Keratinocyte (primary cell): ENCODE data around the gene RGMA. TPM values are rescaled to one million over a fixed set of nuclear protein-coding genes. Genes with fewer than 3 reads are reported as not detected.

Experiments
- DNase-seq: peaks from one replicate; pipeline ENCODE4 v3.0.0-alpha.2; 2011; ENCODE audit warnings: low read depth, missing footprints, low spot score
- FAIRE-seq: peaks from 2 replicates; lab custom pipeline; 2011; peaks lifted over from hg19 to GRCh38; lab: Jason Lieb, UNC
- H2AFZ ChIP-seq: 2 replicates; pipeline ENCODE4 v1.6.0; 2012; ENCODE audit warnings: low read length, control low read depth, inconsistent platforms; ENCODE audit not compliant: control insufficient read depth
- H3K27ac ChIP-seq: 2 replicates; pipeline ENCODE4 v1.5.1; 2011; ENCODE audit warnings: low read length; ENCODE audit not compliant: control insufficient read depth, insufficient read depth
- H3K27me3 ChIP-seq: 3 replicates; pipeline ENCODE4 v1.6.0; 2011; ENCODE audit warnings: low read length; ENCODE audit not compliant: control insufficient read depth, insufficient read depth; ENCODE audit errors: extremely low read depth
- H3K36me3 ChIP-seq, 2 experiments: 2 replicates in 1 of 2; 3 replicates in 1 of 2; pipeline ENCODE4 v1.5.1; 2011; ENCODE audit warnings: low read length in 2 of 2, mild to moderate bottlenecking in 1 of 2; ENCODE audit not compliant: control insufficient read depth in 2 of 2, insufficient read depth in 2 of 2; ENCODE audit errors: extremely low read depth in 1 of 2
- H3K4me1 ChIP-seq: 3 replicates; pipeline ENCODE4 v1.5.1; 2011; ENCODE audit warnings: low read length; ENCODE audit not compliant: control insufficient read depth, insufficient read depth; ENCODE audit errors: extremely low read depth
- H3K4me2 ChIP-seq: 3 replicates; pipeline ENCODE4 v1.6.0; 2011; ENCODE audit warnings: low read depth, low read length; ENCODE audit not compliant: control insufficient read depth, insufficient read depth; ENCODE audit errors: extremely low read depth
- H3K4me3 ChIP-seq, 3 experiments: fragments of 200-600 bp in 1 of 3; sonication (generic) in 1 of 3; 2 replicates in 2 of 3; 3 replicates in 1 of 3; pipeline ENCODE4 v1.5.1; 2011 to 2016; ENCODE audit warnings: low read length in 3 of 3, mild to moderate bottlenecking in 3 of 3, control low read depth in 2 of 3, inconsistent platforms in 1 of 3, low read depth in 1 of 3, mixed read lengths in 1 of 3, mixed run types in 1 of 3, moderate library complexity in 1 of 3; ENCODE audit not compliant: control insufficient read depth in 2 of 3, insufficient read depth in 2 of 3; ENCODE audit errors: extremely low read depth in 1 of 3
- H3K79me2 ChIP-seq: 2 replicates; pipeline ENCODE4 v1.6.0; 2012; ENCODE audit warnings: low read length; ENCODE audit not compliant: control insufficient read depth, insufficient read depth
- H3K9ac ChIP-seq: 3 replicates; pipeline ENCODE4 v1.6.0; 2011; ENCODE audit warnings: low read length; ENCODE audit not compliant: control insufficient read depth, insufficient read depth; ENCODE audit errors: extremely low read depth
- H3K9me1 ChIP-seq: 3 replicates; pipeline ENCODE4 v1.6.0; 2011; ENCODE audit warnings: low read length; ENCODE audit not compliant: control insufficient read depth, insufficient read depth; ENCODE audit errors: extremely low read depth
- H3K9me3 ChIP-seq: 2 replicates; pipeline ENCODE4 v1.5.1; 2012; ENCODE audit warnings: low read depth, low read length; ENCODE audit not compliant: control insufficient read depth
- H4K20me1 ChIP-seq: 3 replicates; pipeline ENCODE4 v1.6.0; 2011; ENCODE audit warnings: low read length; ENCODE audit not compliant: control insufficient read depth, insufficient read depth; ENCODE audit errors: extremely low read depth
- EZH2 ChIP-seq: IDR thresholded peaks from one replicate; pipeline ENCODE4 v1.6.1; 2012; ENCODE audit warnings: inconsistent platforms, mild to moderate bottlenecking, low read length, moderate library complexity
- dilution Hi-C: fragments of 300-500 bp; cut with MboI; formaldehyde crosslinking; loops from one replicate; pipeline ENCODE4 v1.7.0; 2020; ENCODE audit warnings: low sequenced_read_pairs; ENCODE audit not compliant: extremely low pct_ligation_motif_present
- polyA plus RNA-seq, 5 experiments: library from polyadenylated mRNA; depleted of rRNA in 3 of 5; stranded (reverse) in 3 of 5; stranded (forward) in 1 of 5; unstranded in 1 of 5; fragments of >200 nt; gene quantifications; 1 replicate in 1 of 5; 2 replicates in 3 of 5; 3 replicates in 1 of 5; pipeline versions ENCODE4 v1.2.1 to v1.2.3, GENCODE V29; 2011 to 2012; ENCODE audit warnings: missing spikeins in 2 of 5, low read depth in 1 of 5, low replicate concordance in 1 of 5
- TF ChIP-seq, protein P1 (sequence below), 3 experiments: IDR thresholded peaks in 1 of 3; conservative IDR thresholded peaks in 1 of 3; optimal IDR thresholded peaks in 1 of 3; 2 replicates in 2 of 3; 3 replicates in 1 of 3; pipeline versions ENCODE3 to v1.5.1; 2011; ENCODE audit warnings: low read length in 3 of 3, mild to moderate bottlenecking in 3 of 3, moderate library complexity in 2 of 3, control low read depth in 1 of 3, inconsistent platforms in 1 of 3; ENCODE audit not compliant: insufficient read depth in 2 of 3; ENCODE audit errors: extremely low read depth in 1 of 3

RGMA gene
- polyA plus RNA-seq, 1 donor (not counting 4 experiments of a cell fraction or from before 2014, with no cell fraction given), result 0.18 TPM

DNA sequence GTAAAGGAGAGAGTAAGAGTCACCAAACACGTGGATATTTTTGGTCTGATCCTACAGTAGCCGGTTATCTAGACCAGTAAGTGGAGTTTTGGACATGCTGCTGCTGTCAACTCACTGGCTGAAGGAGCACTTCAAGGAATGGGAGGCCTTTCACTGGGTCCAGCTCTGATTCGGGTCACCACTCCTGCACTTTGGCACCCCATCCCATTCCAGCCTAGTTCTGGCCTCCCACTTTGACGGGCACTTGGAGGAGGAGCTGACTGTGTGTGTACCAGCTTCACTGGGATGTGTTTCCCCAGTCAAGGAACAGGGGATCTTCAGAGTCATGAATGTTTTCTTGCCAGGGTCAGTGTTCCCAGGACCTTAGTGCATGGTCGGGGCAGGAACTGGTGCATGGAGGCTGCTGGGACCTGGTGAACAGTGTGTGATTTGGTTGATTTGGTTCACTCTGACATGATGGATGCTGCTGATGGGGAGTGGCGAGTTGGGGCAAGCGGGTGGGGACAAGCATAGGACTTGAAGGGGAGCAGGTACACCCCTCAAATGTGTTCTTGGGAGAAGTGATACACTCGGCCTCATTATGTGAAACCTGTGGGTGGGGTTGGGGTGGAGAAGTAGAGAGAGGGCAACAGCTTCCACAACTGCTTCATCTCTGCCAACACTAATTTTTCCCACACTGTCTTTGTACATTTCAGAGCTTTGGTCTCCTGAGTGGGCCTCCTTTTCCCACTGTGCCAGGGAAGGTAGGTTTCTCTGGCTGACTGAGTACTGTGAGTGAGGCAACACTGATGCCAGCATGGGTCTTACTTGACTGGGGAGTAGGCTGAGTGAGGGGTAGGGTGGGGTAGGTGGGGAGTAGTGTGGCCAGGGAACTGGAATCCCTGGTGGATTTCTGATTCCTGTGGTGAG, 64.0 kb downstream of the RGMA start:
- dilution Hi-C loops, result no loop called here
- peaks cover 19% of the 10 kb centered on the region for H4K20me1 ChIP-seq
- H3K4me2 ChIP-seq, result no peak overlapping the region
- H3K27ac ChIP-seq, result no peak overlapping the region
- H3K27me3 ChIP-seq, result no peaks in the 10 kb centered on the region
- no peaks in the 10 kb centered on the region for H3K9me3 ChIP-seq
- peaks cover 44 to 57% of the 10 kb centered on the region in 2 experiments for H3K36me3 ChIP-seq
- H3K9me1 ChIP-seq, result peaks cover 13% of the 10 kb centered on the region
- no peak overlapping the region for H3K9ac ChIP-seq
- FAIRE-seq (no peak), DNase-seq (no peak)
- no peak overlapping the region for H3K4me3 ChIP-seq
- H3K4me1 ChIP-seq, result peaks cover 29% of the 10 kb centered on the region
- H3K79me2 ChIP-seq, result peaks cover 23% of the 10 kb centered on the region
- no peak overlapping the region for H2AFZ ChIP-seq
- TF ChIP-seq, protein P1, sequence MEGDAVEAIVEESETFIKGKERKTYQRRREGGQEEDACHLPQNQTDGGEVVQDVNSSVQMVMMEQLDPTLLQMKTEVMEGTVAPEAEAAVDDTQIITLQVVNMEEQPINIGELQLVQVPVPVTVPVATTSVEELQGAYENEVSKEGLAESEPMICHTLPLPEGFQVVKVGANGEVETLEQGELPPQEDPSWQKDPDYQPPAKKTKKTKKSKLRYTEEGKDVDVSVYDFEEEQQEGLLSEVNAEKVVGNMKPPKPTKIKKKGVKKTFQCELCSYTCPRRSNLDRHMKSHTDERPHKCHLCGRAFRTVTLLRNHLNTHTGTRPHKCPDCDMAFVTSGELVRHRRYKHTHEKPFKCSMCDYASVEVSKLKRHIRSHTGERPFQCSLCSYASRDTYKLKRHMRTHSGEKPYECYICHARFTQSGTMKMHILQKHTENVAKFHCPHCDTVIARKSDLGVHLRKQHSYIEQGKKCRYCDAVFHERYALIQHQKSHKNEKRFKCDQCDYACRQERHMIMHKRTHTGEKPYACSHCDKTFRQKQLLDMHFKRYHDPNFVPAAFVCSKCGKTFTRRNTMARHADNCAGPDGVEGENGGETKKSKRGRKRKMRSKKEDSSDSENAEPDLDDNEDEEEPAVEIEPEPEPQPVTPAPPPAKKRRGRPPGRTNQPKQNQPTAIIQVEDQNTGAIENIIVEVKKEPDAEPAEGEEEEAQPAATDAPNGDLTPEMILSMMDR (optimal IDR thresholded peaks at IDR 0.05 in 1 of 3, IDR thresholded peaks at IDR 0.05 in 1 of 3, conservative IDR thresholded peaks at IDR 0.05 in 1 of 3; ENCODE audit: extremely low read depth in 1 of 3, insufficient read depth in 2 of 3, low read length in 3 of 3), result no peak
- no peak for TF ChIP-seq EZH2

DNA sequence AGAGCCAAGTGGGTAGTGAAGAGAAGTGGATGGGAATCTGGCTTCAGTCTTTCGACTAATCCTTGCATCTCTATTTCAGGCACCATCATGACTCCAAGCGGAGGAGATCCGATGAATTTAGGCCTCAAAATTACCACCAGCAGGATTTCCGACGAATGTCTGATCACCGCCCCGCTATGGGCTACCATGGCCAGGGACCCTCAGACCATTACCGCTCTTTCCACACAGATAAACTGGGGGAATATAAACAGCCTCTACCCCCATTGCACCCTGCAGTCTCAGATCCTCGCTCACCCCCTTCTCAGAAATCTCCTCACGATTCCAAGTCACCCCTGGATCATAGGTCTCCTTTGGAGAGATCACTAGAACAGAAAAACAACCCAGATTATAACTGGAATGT, 64.7 kb downstream of the RGMA start:
- peaks cover 10% of the 10 kb centered on the region for H3K9me1 ChIP-seq
- H3K9me3 ChIP-seq, result no peaks in the 10 kb centered on the region
- TF ChIP-seq EZH2, result no peak
- TF ChIP-seq, protein P1 (optimal IDR thresholded peaks at IDR 0.05 in 1 of 3, IDR thresholded peaks at IDR 0.05 in 1 of 3, conservative IDR thresholded peaks at IDR 0.05 in 1 of 3; ENCODE audit: extremely low read depth in 1 of 3, insufficient read depth in 2 of 3, low read length in 3 of 3), result no peak
- DNase-seq, result no peak
- dilution Hi-C loops, result no loop called here
- no peak for FAIRE-seq
- H4K20me1 ChIP-seq, result peaks cover 18% of the 10 kb centered on the region
- peaks cover 47 to 60% of the 10 kb centered on the region in 2 experiments for H3K36me3 ChIP-seq
- peaks cover 24% of the 10 kb centered on the region for H3K79me2 ChIP-seq
- H3K4me1 ChIP-seq, result peaks cover 22% of the 10 kb centered on the region
- H3K27me3 ChIP-seq, result no peaks in the 10 kb centered on the region
- no peak overlapping the region for H3K9ac ChIP-seq
- H3K4me3 ChIP-seq, result no peak overlapping the region
- H2AFZ ChIP-seq, result no peak overlapping the region
- H3K27ac ChIP-seq, result no peak overlapping the region
- H3K4me2 ChIP-seq, result no peak overlapping the region
